GM21367 (cell line): ENCODE data around the gene IRF6.
A peak's percentile ranks its signal among the peaks of the same experiment; 100 is the strongest.

Experiments used
- ATAC-seq: cut with Tn5 transposase; IDR thresholded peaks from one replicate; pipeline ENCODE4 v1.9.1; 2021; ENCODE audit not compliant: unreplicated experiment

IRF6 gene

GRCh38 chr1:209790286-209791193, 15.4 kb downstream of the IRF6 start:
- ATAC-seq, result no peak

- no peak for ATAC-seq
Observed at GRCh38 chr1:209789245-209789644, 16.7 kb downstream of the IRF6 start.

GRCh38 chr1:209787551-209787950, 18.4 kb downstream of the IRF6 start:
- ATAC-seq, result no peak

- no peak for ATAC-seq
Observed at GRCh38 chr1:209786146-209786545, 19.8 kb downstream of the IRF6 start.

- no peak for ATAC-seq
Observed at GRCh38 chr1:209785592-209785991, 20.4 kb downstream of the IRF6 start.

- peak; percentile 98 for ATAC-seq
Observed at GRCh38 chr1:209784265-209785169, 21.4 kb downstream of the IRF6 start, which contains the start of gene C1orf74. Gene C1orf74, minus strand, starts transcription at chr1:209784559. Its CDS starts 925 bp downstream, at chr1:209783634.

- ATAC-seq, result no peak
Observed at GRCh38 chr1:209783386-209783785, 22.6 kb downstream of the IRF6 start.

- ATAC-seq, result no peak
Observed at GRCh38 chr1:209780268-209780667, 25.7 kb downstream of the IRF6 start.

- no peak for ATAC-seq
Observed at GRCh38 chr1:209778102-209778501, 27.8 kb downstream of the IRF6 start.

GRCh38 chr1:209777587-209777986, 28.4 kb downstream of the IRF6 start:
- ATAC-seq, result no peak

- ATAC-seq, result no peak
Observed at GRCh38 chr1:209775678-209776077, 30.3 kb downstream of the IRF6 start.

- ATAC-seq, result peak; percentile 51
Observed at GRCh38 chr1:209774592-209774991, 31.4 kb downstream of the IRF6 start.

- ATAC-seq, result no peak
Observed at GRCh38 chr1:209772126-209772525, 33.8 kb downstream of the IRF6 start.

GRCh38 chr1:209770636-209771415, 35.1 kb downstream of the IRF6 start:
- ATAC-seq, result no peak

- ATAC-seq, result no peak
Observed at GRCh38 chr1:209769971-209770370, 36.0 kb downstream of the IRF6 start.

- ATAC-seq, result peak; percentile 75
Observed at GRCh38 chr1:209769171-209769904, 36.6 kb downstream of the IRF6 start.

GRCh38 chr1:209768354-209768774, 37.6 kb downstream of the IRF6 start:
- peak; percentile 81 for ATAC-seq

- ATAC-seq, result no peak
Observed at GRCh38 chr1:209767706-209768105, 38.2 kb downstream of the IRF6 start.

- ATAC-seq, result no peak
Observed at GRCh38 chr1:209767096-209767495, 38.8 kb downstream of the IRF6 start.

- no peak for ATAC-seq
Observed at GRCh38 chr1:209766051-209766450, 39.9 kb downstream of the IRF6 start.
